ENCODE measurements around the gene ERP44.
"Not testable (repeated sequence)": the region's sequence is repeated elsewhere in the genome, so short reads cannot be mapped to it uniquely, and the experiment has no call there.

The ERP44 gene

GRCh38 chr9:99998866-99999265 is 99.9 kb downstream of the ERP44 start:
- no peak for DNase-seq

GRCh38 chr9:99998266-99998665 is 100.5 kb downstream of the ERP44 start:
- DNase-seq: no peak

GRCh38 chr9:99990508-99990907 is 108.3 kb downstream of the ERP44 start:
- not testable (repeated sequence) for DNase-seq

GRCh38 chr9:99986642-99987041 is 112.2 kb downstream of the ERP44 start:
- no peak for DNase-seq

- no peak for DNase-seq
Measured at GRCh38 chr9:99980598-99980997, 118.2 kb downstream of the ERP44 start.

- DNase-seq: no peak
Measured at GRCh38 chr9:99978221-99978620, 120.6 kb downstream of the ERP44 start.

- no peak for DNase-seq
Measured at GRCh38 chr9:99977033-99977792, 121.6 kb downstream of the ERP44 start.

GRCh38 chr9:99973455-99973854 is 125.3 kb downstream of the ERP44 start:
- DNase-seq: no peak

GRCh38 chr9:99971410-99971809 is 127.4 kb downstream of the ERP44 start:
- DNase-seq: no peak

- DNase-seq: no peak
Measured at GRCh38 chr9:99970481-99970880, 128.3 kb downstream of the ERP44 start.

GRCh38 chr9:99967457-99967856 is 131.3 kb downstream of the ERP44 start:
- DNase-seq: no peak

- DNase-seq: no peak
Measured at GRCh38 chr9:99966716-99967115, 132.1 kb downstream of the ERP44 start.

- no peak for DNase-seq
Measured at GRCh38 chr9:99966001-99966400, 132.8 kb downstream of the ERP44 start.

GRCh38 chr9:99964336-99964735 is 134.5 kb downstream of the ERP44 start:
- DNase-seq: no peak

GRCh38 chr9:99962680-99963261 is 136.0 kb downstream of the ERP44 start:
- DNase-seq: no peak

- DNase-seq: no peak
Measured at GRCh38 chr9:99955606-99956005, 143.2 kb downstream of the ERP44 start.

GRCh38 chr9:99954819-99955218 is 144.0 kb downstream of the ERP44 start:
- no peak for DNase-seq

- no peak for DNase-seq
Measured at GRCh38 chr9:99953861-99954507, 144.8 kb downstream of the ERP44 start.

- DNase-seq: no peak
Measured at GRCh38 chr9:99948896-99949295, 149.9 kb downstream of the ERP44 start.

GRCh38 chr9:99948482-99948881 is 150.3 kb downstream of the ERP44 start:
- no peak for DNase-seq

GRCh38 chr9:99947395-99947794 is 151.4 kb downstream of the ERP44 start:
- DNase-seq: no peak

GRCh38 chr9:99936947-99937587 is 161.7 kb downstream of the ERP44 start:
- DNase-seq: no peak

GRCh38 chr9:99931155-99931840 is 167.5 kb downstream of the ERP44 start:
- no peak for DNase-seq

All from NCI-H1436 treated with DMSO at 0.1 percent for 48 hours (cell line).